Measurements from ENCODE around the gene SIGLEC6. TPM values are rescaled to one million over a fixed set of nuclear protein-coding genes. Genes with fewer than 3 reads are reported as not detected.

The SIGLEC6 gene
- polyA plus RNA-seq, 3 donors, result 0.04 TPM; not detected in 2

- no peaks in the 10 kb centered on the region for H3K27me3 ChIP-seq (ENCODE audit: control insufficient read depth in 2 of 2, insufficient read depth in 2 of 2, low read length in 2 of 2)
- H3K27ac ChIP-seq (ENCODE audit: low read depth in 1 of 2, low read length in 2 of 2), result no peak overlapping the region
- peaks cover 56% of the 10 kb centered on the region for H3K4me1 Mint-ChIP-seq
- no peak overlapping the region for H3K4me2 ChIP-seq (replicated peaks; ENCODE audit: extremely low read depth, low read length, poor library complexity, severe bottlenecking)
- H3K36me3 ChIP-seq (replicated peaks in 1 of 2; ENCODE audit: control insufficient read depth in 1 of 2, insufficient read depth in 2 of 2, low read length in 2 of 2), result no peaks in the 10 kb centered on the region
- H3K9me3 Mint-ChIP-seq, result no peaks in the 10 kb centered on the region
- H3K9ac ChIP-seq (ENCODE audit: insufficient read depth, low read length, poor library complexity, severe bottlenecking), result no peak overlapping the region
- H3K9me3 ChIP-seq (replicated peaks in 1 of 2; ENCODE audit: control insufficient read depth in 1 of 2, insufficient read depth in 1 of 2, low read length in 2 of 2), result no peaks in the 10 kb centered on the region
- H4K20me1 ChIP-seq (ENCODE audit: insufficient read depth, low read length), result no peaks in the 10 kb centered on the region
- TF ChIP-seq CTCF (IDR thresholded peaks at IDR 0.05), result no peak
- no peak for DNase-seq
- H3K27ac Mint-ChIP-seq, result peak overlapping the region in 1 of 7 donors; percentile 31
- no peak overlapping the region for H3K4me3 Mint-ChIP-seq
- no peak overlapping the region for H3K4me3 ChIP-seq (replicated peaks in 1 of 3; ENCODE audit: low read depth in 2 of 3, low read length in 3 of 3)
- H3K27me3 Mint-ChIP-seq (ENCODE audit: low read depth in 3 of 3), result peaks cover 0 to 2% (median 0%) of the 10 kb centered on the region in 3 donors
- intact Hi-C loops (cut with micrococcal nuclease), result no loop called here
- H2AFZ ChIP-seq (ENCODE audit: insufficient read depth, low read depth, low read length, poor library complexity, severe bottlenecking), result no peak overlapping the region
- H3K36me3 Mint-ChIP-seq, result peaks cover 22 to 38% of the 10 kb centered on the region in 2 donors
- H3K79me2 ChIP-seq (ENCODE audit: insufficient read depth, low read length), result peaks cover 34% of the 10 kb centered on the region
- H3K4me1 ChIP-seq (ENCODE audit: control insufficient read depth in 1 of 2, insufficient read depth in 2 of 2, low read length in 2 of 2), result peaks cover 50 to 52% of the 10 kb centered on the region in 2 donors
- no CpG with 5 or more reads among the region's 3 CpGs for WGBS (ENCODE audit: insufficient coverage)
These were observed 33.8 kb downstream of the SIGLEC6 start for GRCh38 chr19:51497666-51498065.

GRCh38 chr19:51493776-51494175 is 37.7 kb downstream of the SIGLEC6 start:
- Histone ChIP-seq H3K27ac (ENCODE audit: low read depth in 1 of 2, low read length in 2 of 2) (no peak overlapping the region), H2AFZ (ENCODE audit: insufficient read depth, low read depth, low read length, poor library complexity, severe bottlenecking) (no peak overlapping the region), H3K9me3 (replicated peaks in 1 of 2; ENCODE audit: control insufficient read depth in 1 of 2, insufficient read depth in 1 of 2, low read length in 2 of 2) (no peaks in the 10 kb centered on the region), H3K4me1 (ENCODE audit: control insufficient read depth in 1 of 2, insufficient read depth in 2 of 2, low read length in 2 of 2) (peaks cover 20 to 23% of the 10 kb centered on the region in 2 donors), H3K9ac (ENCODE audit: insufficient read depth, low read length, poor library complexity, severe bottlenecking) (no peak overlapping the region), H3K27me3 (ENCODE audit: control insufficient read depth in 2 of 2, insufficient read depth in 2 of 2, low read length in 2 of 2) (no peaks in the 10 kb centered on the region), H3K36me3 (replicated peaks in 1 of 2; ENCODE audit: control insufficient read depth in 1 of 2, insufficient read depth in 2 of 2, low read length in 2 of 2) (peaks cover 0 to 5% of the 10 kb centered on the region in 2 donors), H4K20me1 (ENCODE audit: insufficient read depth, low read length) (no peaks in the 10 kb centered on the region), H3K4me3 (replicated peaks in 1 of 3; ENCODE audit: low read depth in 2 of 3, low read length in 3 of 3) (peak overlapping the region in 1 of 3 experiments; percentile 22), H3K4me2 (replicated peaks; ENCODE audit: extremely low read depth, low read length, poor library complexity, severe bottlenecking) (peak overlapping the region; percentile 18), H3K79me2 (ENCODE audit: insufficient read depth, low read length) (peaks cover 3% of the 10 kb centered on the region)
- Mint-ChIP-seq H3K36me3 (peaks cover 26 to 42% of the 10 kb centered on the region in 2 donors), H3K4me3 (peak overlapping the region in 1 of 2 donors; percentile 67), H3K27ac (peak overlapping the region in 5 of 7 donors; percentile 27 to 75 (median 53)), H3K9me3 (peaks cover 0 to 2% (median 0%) of the 10 kb centered on the region in 7 donors), H3K27me3 (ENCODE audit: low read depth in 3 of 3) (peaks cover 0 to 2% (median 0%) of the 10 kb centered on the region in 3 donors), H3K4me1 (peaks cover 30% of the 10 kb centered on the region)
- WGBS (ENCODE audit: insufficient coverage), result 0% methylated on average over 2 of the region's 2 CpGs
- no peak for TF ChIP-seq CTCF (IDR thresholded peaks at IDR 0.05)
- intact Hi-C loops (cut with micrococcal nuclease), result no loop called here
- peak; percentile 49 to 75 (median 62) for DNase-seq
